ENCODE measurements around the gene TNFAIP2.

- TF ChIP-seq CTCF (IDR thresholded peaks at IDR 0.05) (no peak), POLR2A (IDR thresholded peaks at IDR 0.05) (no peak)
Observed at GRCh38 chr14:103087343-103087835, 35.9 kb upstream of the TNFAIP2 start.

All from testis (tissue), 2 donors.